GM18505 (cell line): ENCODE data around the gene BRAT1.

ENCODE experiments used
- ATAC-seq: cut with Tn5 transposase; IDR thresholded peaks from one replicate; pipeline ENCODE4 v1.9.1; 2021; ENCODE audit not compliant: unreplicated experiment
- POLR2A ChIP-seq: IDR thresholded peaks from 4 replicates; pipeline ENCODE4 v1.6.1; 2011; ENCODE audit warnings: borderline replicate concordance; ENCODE audit not compliant: insufficient read depth, insufficient read length; ENCODE audit errors: extremely low read depth

BRAT1 gene

GRCh38 chr7:2496375-2496774, 58.9 kb downstream of the BRAT1 start:
- no peak for ATAC-seq

GRCh38 chr7:2495418-2496299, 59.7 kb downstream of the BRAT1 start:
- ATAC-seq: no peak
- no peak for TF ChIP-seq POLR2A

More at GRCh38 chr7:2496375-2496774, 58.9 kb downstream of the BRAT1 start:
- TF ChIP-seq POLR2A: no peak

GRCh38 chr7:2494191-2495130, 60.9 kb downstream of the BRAT1 start:
- TF ChIP-seq POLR2A: no peak
- ATAC-seq: no peak

- no peak for TF ChIP-seq POLR2A
- ATAC-seq: no peak
Measured at GRCh38 chr7:2493205-2494164, 61.8 kb downstream of the BRAT1 start.

GRCh38 chr7:2492038-2492437, 63.3 kb downstream of the BRAT1 start:
- no peak for ATAC-seq
- no peak for TF ChIP-seq POLR2A

- ATAC-seq: no peak
- no peak for TF ChIP-seq POLR2A
Measured at GRCh38 chr7:2490181-2490651, 65.1 kb downstream of the BRAT1 start.

GRCh38 chr7:2488681-2489080, 66.6 kb downstream of the BRAT1 start:
- no peak for TF ChIP-seq POLR2A
- ATAC-seq: no peak

GRCh38 chr7:2488272-2488645, 67.1 kb downstream of the BRAT1 start:
- no peak for TF ChIP-seq POLR2A
- no peak for ATAC-seq
